ENCODE results near the gene NRXN3.

GRCh38 chr14:78617735-78618134 is 447.6 kb downstream of the NRXN3 start:
- TF ChIP-seq POLR2A (IDR thresholded peaks at IDR 0.05) (no peak), CTCF (IDR thresholded peaks at IDR 0.05 in 4 of 5, conservative IDR thresholded peaks at IDR 0.05 in 1 of 5) (no peak)
